Measurements from ENCODE around the gene GLYR1.

GLYR1 gene

DNA sequence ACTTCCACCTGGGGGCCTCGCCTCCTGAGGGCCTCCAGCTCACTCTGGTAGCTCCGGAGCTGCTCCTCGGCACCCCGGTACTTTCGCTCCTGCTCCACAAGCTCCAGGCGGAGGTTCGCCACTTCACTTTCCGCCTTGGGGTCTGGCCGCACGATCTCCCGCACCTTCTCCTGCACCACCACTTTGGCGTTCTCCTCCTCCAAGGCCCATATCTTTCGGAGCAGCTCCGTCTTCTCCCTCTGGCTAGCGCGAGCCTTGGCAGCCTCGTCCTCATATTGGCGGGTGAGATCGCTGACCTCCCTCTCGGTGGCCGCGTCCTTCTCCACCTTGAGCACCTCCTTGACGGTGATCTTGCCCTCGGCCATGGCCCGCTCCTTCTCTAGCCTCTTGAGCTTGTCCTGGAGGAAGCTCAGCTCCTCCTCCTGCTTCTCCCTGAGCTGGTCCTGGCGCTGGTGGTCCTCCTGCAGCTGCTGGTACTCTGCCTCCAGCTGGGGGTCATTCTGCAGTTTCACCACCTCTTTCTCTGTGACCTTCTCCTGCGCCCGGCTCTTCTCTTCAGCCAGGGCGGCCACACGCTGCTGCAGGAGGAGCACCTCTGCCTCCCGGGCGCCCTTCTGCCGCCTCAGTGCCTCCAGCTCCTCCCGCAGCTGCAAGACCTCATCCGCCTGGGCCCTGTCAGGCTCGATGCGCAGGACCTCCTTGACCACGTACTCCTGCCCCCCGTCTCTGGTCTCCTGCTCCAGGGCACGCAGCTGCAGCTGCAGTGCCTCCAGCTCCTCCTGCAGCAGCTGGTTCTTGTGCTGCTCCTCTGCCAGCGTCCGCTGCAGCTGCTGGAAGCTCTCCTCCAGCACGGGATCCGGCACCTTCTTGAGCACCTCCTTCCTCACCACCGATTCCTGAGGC lies 38.1 kb upstream of the GLYR1 start:
- ChIA-PET CTCF (interaction anchor here (1.2 to 1.6 kb wide), 2 partner anchors 9 to 27 kb away, joined by 3 read pairs; no protein-coding TSS in a partner anchor), POLR2A (interaction anchor here (0.6 kb wide), 1 partner anchor 15 kb away, joined by 4 read pairs; no protein-coding TSS in a partner anchor)

DNA sequence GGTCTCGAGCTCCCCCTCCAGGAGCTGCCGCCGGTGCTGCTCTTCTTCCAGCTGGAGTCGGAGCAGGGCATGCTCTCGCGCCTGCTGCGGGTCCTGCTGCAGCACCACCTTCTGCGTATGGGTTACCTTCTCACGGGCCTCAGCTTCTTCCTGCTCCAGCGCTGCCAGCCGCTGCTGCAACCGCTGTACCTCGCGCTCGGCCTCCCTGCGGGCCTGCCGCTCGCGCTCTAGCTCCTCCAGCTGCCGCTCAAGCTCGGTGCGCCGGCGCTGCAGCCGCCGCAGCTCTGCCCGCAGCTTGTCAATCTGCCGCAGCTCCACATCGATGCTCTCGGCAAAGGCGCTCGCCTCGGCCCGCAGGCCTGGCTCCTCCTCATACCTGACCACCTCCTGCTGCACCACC lies 37.1 kb upstream of the GLYR1 start:
- no peak for DNase-seq (ENCODE audit: extremely low spot score)
- TF ChIP-seq, protein P1, sequence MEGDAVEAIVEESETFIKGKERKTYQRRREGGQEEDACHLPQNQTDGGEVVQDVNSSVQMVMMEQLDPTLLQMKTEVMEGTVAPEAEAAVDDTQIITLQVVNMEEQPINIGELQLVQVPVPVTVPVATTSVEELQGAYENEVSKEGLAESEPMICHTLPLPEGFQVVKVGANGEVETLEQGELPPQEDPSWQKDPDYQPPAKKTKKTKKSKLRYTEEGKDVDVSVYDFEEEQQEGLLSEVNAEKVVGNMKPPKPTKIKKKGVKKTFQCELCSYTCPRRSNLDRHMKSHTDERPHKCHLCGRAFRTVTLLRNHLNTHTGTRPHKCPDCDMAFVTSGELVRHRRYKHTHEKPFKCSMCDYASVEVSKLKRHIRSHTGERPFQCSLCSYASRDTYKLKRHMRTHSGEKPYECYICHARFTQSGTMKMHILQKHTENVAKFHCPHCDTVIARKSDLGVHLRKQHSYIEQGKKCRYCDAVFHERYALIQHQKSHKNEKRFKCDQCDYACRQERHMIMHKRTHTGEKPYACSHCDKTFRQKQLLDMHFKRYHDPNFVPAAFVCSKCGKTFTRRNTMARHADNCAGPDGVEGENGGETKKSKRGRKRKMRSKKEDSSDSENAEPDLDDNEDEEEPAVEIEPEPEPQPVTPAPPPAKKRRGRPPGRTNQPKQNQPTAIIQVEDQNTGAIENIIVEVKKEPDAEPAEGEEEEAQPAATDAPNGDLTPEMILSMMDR (IDR thresholded peaks at IDR 0.05; ENCODE audit: control extremely low read depth, extremely low read depth, low read depth, missing control alignments): no peak
- POLR2A ChIA-PET: no interaction called here
- CTCF ChIA-PET: interaction anchor here (1.0 to 1.6 kb wide), 3 partner anchors 8 to 26 kb away, joined by 3 read pairs; no protein-coding TSS in a partner anchor

More for the DNA sequence above, 38.1 kb upstream of the GLYR1 start:
- TF ChIP-seq, protein P1 (IDR thresholded peaks at IDR 0.05; ENCODE audit: control extremely low read depth, extremely low read depth, low read depth, missing control alignments): no peak
- DNase-seq (ENCODE audit: extremely low spot score): no peak

DNA sequence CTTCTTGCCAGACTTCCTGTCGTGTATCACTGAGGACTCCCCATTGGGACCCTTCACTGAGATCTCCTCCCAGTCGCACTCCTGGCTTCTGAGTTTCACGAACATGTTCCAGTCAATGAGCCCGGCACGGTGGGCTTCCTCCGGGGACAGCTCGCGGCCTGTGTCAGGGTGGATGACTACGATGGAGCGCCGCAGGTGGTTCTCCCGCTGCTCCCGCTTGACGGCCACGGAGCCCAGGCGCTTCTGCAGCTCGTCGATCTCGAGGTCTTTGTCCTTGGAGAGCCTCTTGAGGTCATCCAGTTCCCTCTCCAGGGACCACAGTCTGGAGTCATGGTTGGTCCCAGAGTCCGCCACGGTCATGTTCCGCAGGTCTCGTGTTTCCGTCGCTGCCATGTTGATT lies 36.4 kb upstream of the GLYR1 start:
- CTCF ChIA-PET: interaction anchor here (1.0 kb wide), 1 partner anchor 9 kb away, joined by 3 read pairs; no protein-coding TSS in a partner anchor
- TF ChIP-seq, protein P1 (IDR thresholded peaks at IDR 0.05; ENCODE audit: control extremely low read depth, extremely low read depth, low read depth, missing control alignments): no peak
- DNase-seq (ENCODE audit: extremely low spot score): no peak
- POLR2A ChIA-PET: no interaction called here

DNA sequence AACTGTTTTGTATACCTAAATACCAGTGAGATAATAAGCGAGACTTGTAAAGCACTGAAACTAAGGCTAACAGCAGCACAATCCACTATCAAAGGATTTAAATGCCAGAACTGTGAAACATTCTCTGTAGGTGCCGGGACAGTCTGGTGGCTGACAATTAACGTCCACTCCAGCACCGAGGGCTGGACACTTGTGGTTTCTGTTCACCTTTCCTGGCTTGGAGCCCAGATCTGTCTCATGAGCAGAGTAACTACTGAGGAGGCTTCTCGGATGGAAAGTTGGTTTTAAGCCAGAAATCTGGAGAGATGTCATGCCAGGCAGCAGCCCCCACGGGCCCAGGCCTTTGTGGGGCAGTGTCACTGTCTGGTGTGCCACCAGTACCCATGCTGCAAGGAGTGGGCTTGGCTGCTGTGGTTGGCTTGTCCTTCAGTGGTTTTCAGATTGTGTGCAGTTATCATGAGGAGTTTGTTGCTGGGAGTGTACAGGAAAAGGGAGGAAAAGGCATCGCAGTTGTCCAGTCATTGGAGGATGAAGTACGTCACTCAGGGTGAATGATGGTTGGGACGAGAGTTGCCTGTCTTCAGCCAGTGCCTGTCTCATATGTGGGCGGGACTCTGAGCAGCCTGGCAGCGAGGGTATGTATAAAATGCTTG lies 35.7 kb upstream of the GLYR1 start:
- TF ChIP-seq, protein P1 (IDR thresholded peaks at IDR 0.05; ENCODE audit: control extremely low read depth, extremely low read depth, low read depth, missing control alignments): no peak
- no peak for DNase-seq (ENCODE audit: extremely low spot score)
- CTCF ChIA-PET: interaction anchor here (1.0 kb wide), 1 partner anchor 10 kb away, joined by 3 read pairs; no protein-coding TSS in a partner anchor
- POLR2A ChIA-PET: no interaction called here

DNA sequence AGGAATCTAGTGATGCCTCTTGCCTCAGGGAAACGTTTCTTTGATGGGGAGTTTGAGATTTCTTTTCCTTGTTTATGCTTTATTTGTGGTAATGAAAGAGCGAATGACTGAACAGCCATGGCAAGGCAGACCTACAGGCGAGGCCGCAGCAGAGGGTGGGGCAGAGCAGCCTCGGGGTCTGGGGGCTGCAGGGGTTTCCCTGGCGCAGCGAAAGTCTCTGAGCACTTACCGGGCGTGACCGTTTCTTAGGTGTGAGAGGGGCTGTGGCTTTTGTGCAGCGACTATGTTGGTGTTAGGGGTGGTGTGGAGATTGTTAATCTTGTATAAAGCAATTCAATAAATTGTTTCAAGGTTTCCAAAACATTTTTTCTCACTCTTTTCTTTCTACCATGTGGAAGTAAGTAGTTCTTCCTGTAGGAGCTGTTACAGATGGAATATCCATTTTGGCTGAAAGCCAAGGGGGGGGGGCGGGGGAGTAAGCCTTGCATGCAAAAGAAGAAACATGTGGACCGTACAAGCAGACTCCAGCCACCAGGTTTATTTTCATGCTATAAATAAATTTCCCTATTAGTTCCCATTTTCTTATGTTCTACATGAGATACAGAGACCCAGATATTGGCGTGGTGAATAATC lies 35.0 kb upstream of the GLYR1 start:
- TF ChIP-seq, protein P1 (IDR thresholded peaks at IDR 0.05; ENCODE audit: control extremely low read depth, extremely low read depth, low read depth, missing control alignments): no peak
- no peak for DNase-seq (ENCODE audit: extremely low spot score)
- ChIA-PET POLR2A (no interaction called here), CTCF (no interaction called here)

DNA sequence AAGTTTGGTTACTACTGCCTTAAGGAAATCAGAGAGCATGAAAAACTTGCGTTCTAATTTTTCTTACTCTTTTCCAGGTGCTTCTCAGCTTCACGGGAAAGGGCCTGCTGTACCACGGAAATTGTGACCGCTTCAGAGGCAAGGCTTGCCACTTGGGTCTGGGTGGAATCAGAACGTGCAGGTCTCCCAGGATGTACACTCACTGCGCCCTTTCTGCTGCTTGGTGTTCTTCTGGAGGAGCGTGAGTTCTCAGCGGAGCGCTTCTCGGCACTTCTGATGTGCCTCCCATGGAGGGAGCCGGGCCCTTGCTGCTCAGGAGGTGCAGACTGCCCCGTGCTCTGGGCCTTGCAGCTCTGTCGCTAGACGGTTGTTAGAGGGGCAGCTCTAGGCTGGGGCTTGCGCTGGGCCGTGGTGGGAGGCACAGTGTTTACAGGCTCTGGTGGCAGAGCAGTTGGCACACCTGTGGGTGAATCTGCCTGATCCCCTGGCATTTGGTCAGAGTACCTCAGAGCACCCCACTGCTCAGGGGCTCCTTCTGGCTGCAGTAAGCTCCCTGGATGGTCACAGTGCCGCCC lies 33.0 kb upstream of the GLYR1 start:
- TF ChIP-seq, protein P1 (IDR thresholded peaks at IDR 0.05; ENCODE audit: control extremely low read depth, extremely low read depth, low read depth, missing control alignments): no peak
- DNase-seq (ENCODE audit: extremely low spot score): no peak
- ChIA-PET POLR2A (no interaction called here), CTCF (interaction anchor here (1.7 kb wide), 1 partner anchor 18 kb away, joined by 5 read pairs; no protein-coding TSS in a partner anchor)
